PC-3 (cell line): Measurements from ENCODE around the gene GINS1. TPM values are rescaled to one million over a fixed set of nuclear protein-coding genes. Genes with fewer than 3 reads are reported as not detected.

Experiments
- ATAC-seq: fragments of 200-7000 bp; cut with Tn5 transposase; 2 replicates; pipeline ENCODE4 v1.9.1; 2020; ENCODE audit warnings: mild to moderate bottlenecking, moderate library complexity
- BruUV-seq: library from RNA; stranded (reverse); fragments of 400-500 nt; replicated peaks from 2 replicates; lab custom pipeline; 2021; lab: Mats Ljungman, UMichigan
- CTCF ChIA-PET: fragments of 300-600 bp; sonication (Branson Sonifier 250); formaldehyde crosslinking; loops from one replicate; lab custom pipeline; 2022; ENCODE audit warnings: antibody characterized with exemption; lab: Charles Lee
- POLR2A ChIA-PET: fragments of 300-600 bp; sonication (Branson Sonifier 250); formaldehyde crosslinking; loops from one replicate; lab custom pipeline; 2022; ENCODE audit warnings: antibody characterized with exemption; ENCODE audit not compliant: unreplicated experiment; lab: Charles Lee
- DNase-seq: peaks from one replicate; pipeline ENCODE4 v3.0.0-alpha.2; 2015
- H2AFZ ChIP-seq: fragments of 300-600 bp; sonication (generic); 2 replicates; pipeline ENCODE4 v1.6.0; 2016; ENCODE audit warnings: antibody characterized with exemption, low read length
- H3F3A ChIP-seq: fragments of 300-600 bp; sonication (generic); one replicate; pipeline ENCODE4 v1.6.0; 2017; ENCODE audit warnings: antibody characterized with exemption, low read length, control low read depth, mild to moderate bottlenecking; ENCODE audit not compliant: unreplicated experiment
- H3K27ac ChIP-seq: fragments of 300-600 bp; sonication (generic); 2 replicates; pipeline ENCODE4 v1.5.1; 2016; ENCODE audit warnings: mild to moderate bottlenecking, low read length
- H3K27me3 ChIP-seq: fragments of 300-600 bp; sonication (generic); 2 replicates; pipeline ENCODE4 v1.6.1; 2016; ENCODE audit warnings: low read length, mixed read lengths
- H3K36me3 ChIP-seq: fragments of 300-600 bp; sonication (generic); 2 replicates; pipeline ENCODE4 v1.6.1; 2016; ENCODE audit warnings: low read depth, mixed run types, low read length, mixed read lengths
- H3K4me1 ChIP-seq: fragments of 300-600 bp; sonication (generic); 2 replicates; pipeline ENCODE4 v1.5.1; 2016; ENCODE audit warnings: low read length; ENCODE audit not compliant: insufficient read depth
- H3K4me2 ChIP-seq: fragments of 300-600 bp; sonication (generic); 2 replicates; pipeline ENCODE4 v1.6.0; 2016; ENCODE audit warnings: low read length
- H3K4me3 ChIP-seq: fragments of 300-600 bp; sonication (generic); 2 replicates; pipeline ENCODE4 v1.5.1; 2016; ENCODE audit warnings: mild to moderate bottlenecking, low read length, mixed read lengths
- H3K79me2 ChIP-seq: fragments of 300-600 bp; sonication (generic); 2 replicates; pipeline ENCODE4 v1.6.1; 2017; ENCODE audit warnings: low read length, mixed read lengths
- H3K9ac ChIP-seq: fragments of 300-600 bp; sonication (generic); 2 replicates; pipeline ENCODE4 v1.6.0; 2016; ENCODE audit warnings: mild to moderate bottlenecking, low read length
- H3K9me2 ChIP-seq: fragments of 300-600 bp; sonication (generic); replicated peaks from 2 replicates; pipeline ENCODE4 v1.6.1; 2016; ENCODE audit warnings: mixed run types, low read length, mixed read lengths
- H3K9me3 ChIP-seq: fragments of 300-600 bp; sonication (generic); 2 replicates; pipeline ENCODE4 v1.6.1; 2016; ENCODE audit warnings: low read length, mixed read lengths
- H4K20me1 ChIP-seq: fragments of 300-600 bp; sonication (generic); 2 replicates; pipeline ENCODE4 v1.6.1; 2016; ENCODE audit warnings: low read length, mixed read lengths
- CTCF ChIP-seq: fragments of 300-600 bp; sonication (generic); conservative IDR thresholded peaks from 2 replicates; pipeline ENCODE4 v1.5.1; 2017; ENCODE audit warnings: antibody characterized with exemption, low read depth, mild to moderate bottlenecking, low read length
- EZH2 ChIP-seq: fragments of 300-600 bp; sonication (generic); IDR thresholded peaks from one replicate; pipeline ENCODE4 v1.6.1; 2017; ENCODE audit warnings: antibody characterized with exemption, mild to moderate bottlenecking, low read length; ENCODE audit not compliant: unreplicated experiment
- EZH2phosphoT487 ChIP-seq: fragments of 300-600 bp; sonication (generic); IDR thresholded peaks from 2 replicates; pipeline ENCODE4 v1.6.1; 2018; ENCODE audit warnings: mild to moderate bottlenecking, antibody characterized with exemption, low read length, borderline replicate concordance
- intact Hi-C: fragments of 100-400 bp; cut with micrococcal nuclease; formaldehyde crosslinking; loops from 2 replicates; pipeline ENCODE4 v1.9.0; 2023
- total RNA-seq: library from RNA; depleted of rRNA; stranded (reverse); fragments of >200 nt; gene quantifications from 2 replicates; pipeline ENCODE4 v1.2.3, GENCODE V29; 2014

GINS1 gene
- total RNA-seq, 1 experiment from 2014 or later: 28.1 TPM

DNA sequence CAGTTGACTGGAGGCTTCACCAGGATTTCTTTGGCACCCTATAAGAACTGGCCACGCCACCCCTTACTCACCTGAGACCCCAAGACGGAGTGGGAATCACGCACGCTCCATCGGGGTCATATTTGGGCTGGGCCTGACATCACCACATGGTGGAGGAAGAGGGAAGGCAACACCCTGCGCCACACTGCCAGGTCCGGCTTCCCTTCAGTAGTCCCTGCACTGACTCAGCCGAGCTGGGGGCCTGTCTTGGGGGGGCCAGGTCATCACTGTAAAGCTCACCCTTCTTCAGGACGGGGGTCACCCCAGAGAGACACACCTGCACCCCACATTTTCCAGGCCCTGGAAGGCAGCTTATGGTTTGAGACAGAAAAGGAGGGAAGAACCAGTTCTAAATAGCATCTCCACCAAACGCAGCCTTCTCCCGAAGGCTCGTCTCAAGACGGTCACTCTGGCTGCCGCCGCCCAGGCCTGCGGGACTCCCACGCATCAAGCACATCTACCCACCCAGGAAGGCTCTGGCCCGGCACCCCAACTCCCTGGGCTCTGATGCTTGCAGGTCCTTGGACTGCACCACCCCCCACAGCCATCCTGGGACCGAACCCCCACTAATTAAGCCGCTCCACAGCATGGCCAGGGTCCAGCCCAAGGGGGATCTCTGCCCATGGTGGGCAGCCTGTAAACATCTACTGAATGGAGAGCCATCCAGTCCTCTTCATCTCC, 51.8 kb downstream of the GINS1 start:
- no peaks in the 10 kb centered on the region for H3K9me2 ChIP-seq
- intact Hi-C loops: no loop called here
- H3K4me2 ChIP-seq: no peak overlapping the region
- no peaks in the 10 kb centered on the region for H3F3A ChIP-seq
- no peak for DNase-seq
- H2AFZ ChIP-seq: no peak overlapping the region
- POLR2A ChIA-PET: no interaction called here
- H3K79me2 ChIP-seq: no peaks in the 10 kb centered on the region
- H3K27ac ChIP-seq: no peak overlapping the region
- ATAC-seq: no peak
- H3K4me3 ChIP-seq: no peak overlapping the region
- BruUV-seq: no TSS peak
- no peaks in the 10 kb centered on the region for H3K27me3 ChIP-seq
- H3K4me1 ChIP-seq: no peaks in the 10 kb centered on the region
- no peaks in the 10 kb centered on the region for H4K20me1 ChIP-seq
- no peaks in the 10 kb centered on the region for H3K36me3 ChIP-seq
- CTCF ChIA-PET: no interaction called here
- no peaks in the 10 kb centered on the region for H3K9me3 ChIP-seq
- TF ChIP-seq CTCF: no peak
- no peak overlapping the region for H3K9ac ChIP-seq

GRCh38 chr20:25459916-25460535, 52.6 kb downstream of the GINS1 start:
- ChIA-PET POLR2A (no interaction called here), CTCF (no interaction called here)
- intact Hi-C loops: no loop called here
- H3K4me2 ChIP-seq: no peak overlapping the region
- DNase-seq (no peak), ATAC-seq (no peak)
- no peak overlapping the region for H3K27ac ChIP-seq
- H4K20me1 ChIP-seq: no peaks in the 10 kb centered on the region
- H3K79me2 ChIP-seq: no peaks in the 10 kb centered on the region
- H3K9me3 ChIP-seq: no peaks in the 10 kb centered on the region
- H2AFZ ChIP-seq: no peak overlapping the region
- H3K9me2 ChIP-seq: no peaks in the 10 kb centered on the region
- H3K36me3 ChIP-seq: no peaks in the 10 kb centered on the region
- no peak overlapping the region for H3K9ac ChIP-seq
- H3K4me3 ChIP-seq: no peak overlapping the region
- no peaks in the 10 kb centered on the region for H3F3A ChIP-seq
- TF ChIP-seq EZH2 (no peak), EZH2phosphoT487 (no peak), CTCF (no peak)
- no TSS peak for BruUV-seq
- H3K4me1 ChIP-seq: no peaks in the 10 kb centered on the region
- no peaks in the 10 kb centered on the region for H3K27me3 ChIP-seq

- intact Hi-C loops: no loop called here
- ATAC-seq (no peak), DNase-seq (no peak)
- no peaks in the 10 kb centered on the region for H3K4me1 ChIP-seq
- no peaks in the 10 kb centered on the region for H3K36me3 ChIP-seq
- H3K9ac ChIP-seq: no peak overlapping the region
- H2AFZ ChIP-seq: no peak overlapping the region
- H3K9me2 ChIP-seq: no peaks in the 10 kb centered on the region
- H3K27ac ChIP-seq: no peak overlapping the region
- BruUV-seq: no TSS peak
- H3K27me3 ChIP-seq: no peaks in the 10 kb centered on the region
- POLR2A ChIA-PET: no interaction called here
- H3K79me2 ChIP-seq: no peaks in the 10 kb centered on the region
- H3K4me2 ChIP-seq: no peak overlapping the region
- H3K4me3 ChIP-seq: no peak overlapping the region
- H3F3A ChIP-seq: no peaks in the 10 kb centered on the region
- H3K9me3 ChIP-seq: no peaks in the 10 kb centered on the region
- H4K20me1 ChIP-seq: no peaks in the 10 kb centered on the region
- CTCF ChIA-PET: no interaction called here
- no peak for TF ChIP-seq CTCF
- no peak for TF ChIP-seq EZH2phosphoT487
- TF ChIP-seq EZH2: no peak
Observed at GRCh38 chr20:25460566-25461280, 53.2 kb downstream of the GINS1 start.
